IMR-90 (cell line): ENCODE measurements around the gene DNAJC19. TPM values are rescaled to one million over a fixed set of nuclear protein-coding genes. Genes with fewer than 3 reads are reported as not detected.

Experiments
- ATAC-seq: fragments of 200-7000 bp; cut with Tn5 transposase; 2 replicates; pipeline ENCODE4 v1.9.1; 2020; ENCODE audit warnings: low read depth, mild to moderate bottlenecking, moderate library complexity
- BruUV-seq: library from RNA; stranded (reverse); fragments of 400-500 nt; replicated peaks from 2 replicates; lab custom pipeline; 2021; lab: Mats Ljungman, UMichigan
- CTCF ChIA-PET: fragments of 300-600 bp; formaldehyde crosslinking; extraction: SDS; loops from one replicate; lab custom pipeline; 2021; ENCODE audit warnings: antibody characterized with exemption; lab: Yijun Ruan, JAX
- POLR2A ChIA-PET: fragments of 300-600 bp; sonication (Branson Sonifier 250); formaldehyde crosslinking; loops from one replicate; lab custom pipeline; 2022; ENCODE audit warnings: antibody characterized with exemption; ENCODE audit not compliant: unreplicated experiment; lab: Charles Lee
- DNase-seq: peaks from one replicate; pipeline ENCODE4 v3.0.0; 2013
- H2AFZ ChIP-seq: replicated peaks from 2 replicates; pipeline ENCODE3; 2013; ENCODE audit warnings: low read length, mild to moderate bottlenecking; ENCODE audit not compliant: poor library complexity
- H2AK5ac ChIP-seq: 2 replicates; pipeline ENCODE4 v1.6.1; 2013; ENCODE audit warnings: low read depth, low read length, inconsistent platforms
- H2AK9ac ChIP-seq: replicated peaks from 2 replicates; pipeline ENCODE3; 2013; ENCODE audit warnings: mild to moderate bottlenecking, low read depth, low read length, moderate library complexity; ENCODE audit not compliant: poor library complexity
- H2BK120ac ChIP-seq: 2 replicates; pipeline ENCODE4 v1.6.1; 2013; ENCODE audit warnings: low read depth, low read length, inconsistent platforms
- H2BK15ac ChIP-seq: 3 replicates; pipeline ENCODE4 v1.6.1; 2013; ENCODE audit warnings: low read depth, low read length, inconsistent platforms
- H2BK20ac ChIP-seq: 2 replicates; pipeline ENCODE4 v1.6.1; 2013; ENCODE audit warnings: low read depth, mild to moderate bottlenecking, inconsistent platforms, low read length, moderate library complexity
- H2BK5ac ChIP-seq: 2 replicates; pipeline ENCODE4 v1.6.1; 2013; ENCODE audit warnings: mild to moderate bottlenecking, low read depth, low read length, inconsistent platforms; ENCODE audit not compliant: poor library complexity, severe bottlenecking
- H3K14ac ChIP-seq: replicated peaks from 2 replicates; pipeline ENCODE4 v1.6.1; 2013; ENCODE audit warnings: low read depth, low read length, inconsistent platforms
- H3K18ac ChIP-seq: 2 replicates; pipeline ENCODE4 v1.6.1; 2013; ENCODE audit warnings: low read depth, low read length, control low read depth
- H3K23ac ChIP-seq: 2 replicates; pipeline ENCODE4 v1.6.1; 2013; ENCODE audit warnings: low read depth, low read length, inconsistent platforms
- H3K27ac ChIP-seq: 2 replicates; pipeline ENCODE4 v1.5.1; 2013; ENCODE audit warnings: mild to moderate bottlenecking, control low read depth, low read length; ENCODE audit not compliant: insufficient read depth
- H3K27me3 ChIP-seq: 2 replicates; pipeline ENCODE4 v1.6.1; 2013; ENCODE audit warnings: low read length; ENCODE audit not compliant: control insufficient read depth, insufficient read depth
- H3K36me3 ChIP-seq: 2 replicates; pipeline ENCODE4 v1.6.1; 2013; ENCODE audit warnings: low read length, mixed read lengths; ENCODE audit not compliant: control insufficient read depth, insufficient read depth
- H3K4ac ChIP-seq: 2 replicates; pipeline ENCODE4 v1.6.1; 2013; ENCODE audit warnings: low read depth, low read length, inconsistent platforms
- H3K4me1 ChIP-seq: 2 replicates; pipeline ENCODE4 v1.6.1; 2013; ENCODE audit warnings: low read length, mixed read lengths; ENCODE audit not compliant: control insufficient read depth, insufficient read depth
- H3K4me2 ChIP-seq: 2 replicates; pipeline ENCODE4 v1.6.1; 2013; ENCODE audit warnings: low read depth, mild to moderate bottlenecking, control low read depth, low read length, moderate library complexity
- H3K4me3 ChIP-seq: 2 replicates; pipeline ENCODE4 v1.5.1; 2013; ENCODE audit warnings: low read depth, mild to moderate bottlenecking, control low read depth, low read length, moderate library complexity; ENCODE audit not compliant: insufficient read depth
- H3K56ac ChIP-seq: 2 replicates; pipeline ENCODE4 v1.6.1; 2013; ENCODE audit warnings: low read length, inconsistent platforms; ENCODE audit not compliant: insufficient read depth; ENCODE audit errors: extremely low read depth
- H3K79me1 ChIP-seq, 2 experiments: 2 replicates each; pipeline ENCODE4 v1.6.1; 2013; ENCODE audit warnings: low read length in 2 of 2, inconsistent platforms in 1 of 2, low read depth in 1 of 2
- H3K9ac ChIP-seq: 2 replicates; pipeline ENCODE4 v1.6.1; 2013; ENCODE audit warnings: low read depth, low read length, control low read depth
- H3K9me1 ChIP-seq: 2 replicates; pipeline ENCODE4 v1.6.1; 2013; ENCODE audit warnings: low read length, inconsistent platforms; ENCODE audit not compliant: insufficient read depth
- H3K9me3 ChIP-seq: 2 replicates; pipeline ENCODE4 v1.6.1; 2013; ENCODE audit warnings: low read length; ENCODE audit not compliant: control insufficient read depth, insufficient read depth
- H4K20me1 ChIP-seq: 2 replicates; pipeline ENCODE4 v1.6.1; 2013; ENCODE audit warnings: low read length, inconsistent platforms; ENCODE audit not compliant: insufficient read depth
- H4K5ac ChIP-seq: 2 replicates; pipeline ENCODE4 v1.6.1; 2013; ENCODE audit warnings: mild to moderate bottlenecking, low read depth, low read length, control low read depth
- H4K8ac ChIP-seq, 2 experiments: 2 replicates each; pipeline ENCODE4 v1.6.1; 2013; ENCODE audit warnings: low read depth in 2 of 2, low read length in 2 of 2, control low read depth in 1 of 2, inconsistent platforms in 1 of 2
- H4K91ac ChIP-seq: 2 replicates; pipeline ENCODE4 v1.6.1; 2013; ENCODE audit warnings: low read depth, low read length, inconsistent platforms; ENCODE audit not compliant: insufficient read depth
- CEBPB ChIP-seq: IDR thresholded peaks from 2 replicates; pipeline ENCODE4 v1.6.1; 2012; ENCODE audit warnings: low read depth, low read length, improper control_type of control experiment
- CHD1 ChIP-seq: IDR thresholded peaks from 2 replicates; pipeline ENCODE4 v1.6.1; 2012; ENCODE audit warnings: low read depth, low read length, improper control_type of control experiment
- MAFK ChIP-seq: IDR thresholded peaks from 2 replicates; pipeline ENCODE4 v1.6.1; 2012; ENCODE audit warnings: low read depth, low read length, improper control_type of control experiment
- MAZ ChIP-seq: IDR thresholded peaks from 2 replicates; pipeline ENCODE4 v1.6.1; 2012; ENCODE audit warnings: low read depth, mild to moderate bottlenecking, low read length, improper control_type of control experiment, moderate library complexity, borderline replicate concordance
- RFX5 ChIP-seq: IDR thresholded peaks from 2 replicates; pipeline ENCODE4 v1.8.0; 2012; ENCODE audit warnings: low read depth, mild to moderate bottlenecking, low read length, moderate library complexity
- SMC3 ChIP-seq: fragments of 150-350 bp; IDR thresholded peaks from 2 replicates; pipeline ENCODE4 v1.6.1; 2016; ENCODE audit warnings: low read depth, mild to moderate bottlenecking, antibody characterized with exemption, low read length, moderate library complexity
- dilution Hi-C: fragments of 300-500 bp; cut with HindIII; formaldehyde crosslinking; loops from one replicate; pipeline ENCODE4 v1.14.3; 2018; ENCODE audit warnings: low sequenced_read_pairs; ENCODE audit not compliant: unreplicated experiment
- in situ Hi-C: fragments of 300-500 bp; cut with MboI; formaldehyde crosslinking; loops from 3 replicates; pipeline ENCODE4 v1.14.3; 2019; ENCODE audit warnings: low sequenced_read_pairs, inconsistent platforms, mixed read lengths
- intact Hi-C: fragments of 100-400 bp; cut with micrococcal nuclease; formaldehyde crosslinking; loops from 2 replicates; pipeline ENCODE4 v1.10.0; 2022
- polyA plus RNA-seq, 3 experiments: library from polyadenylated mRNA; depleted of rRNA; stranded (reverse); fragments of >200 nt; gene quantifications; 2 replicates each; pipeline ENCODE4 v1.2.3, GENCODE V29; 2012; ENCODE audit warnings: low replicate concordance in 1 of 3
- total RNA-seq: library from RNA; depleted of rRNA; stranded (reverse); fragments of >200 nt; gene quantifications from 2 replicates; pipeline ENCODE4 v1.2.3, GENCODE V29; 2012
- TF ChIP-seq, protein P1 (sequence below): fragments of 150-350 bp; IDR thresholded peaks from 2 replicates; pipeline ENCODE4 v1.6.1; 2017; ENCODE audit warnings: mild to moderate bottlenecking, antibody characterized with exemption, low read length, low read depth

The DNAJC19 gene
- total and polyA plus RNA-seq, 2 of the 4 experiments (the other 2 are of a cell fraction), result 16.0 to 39.4 TPM

DNA sequence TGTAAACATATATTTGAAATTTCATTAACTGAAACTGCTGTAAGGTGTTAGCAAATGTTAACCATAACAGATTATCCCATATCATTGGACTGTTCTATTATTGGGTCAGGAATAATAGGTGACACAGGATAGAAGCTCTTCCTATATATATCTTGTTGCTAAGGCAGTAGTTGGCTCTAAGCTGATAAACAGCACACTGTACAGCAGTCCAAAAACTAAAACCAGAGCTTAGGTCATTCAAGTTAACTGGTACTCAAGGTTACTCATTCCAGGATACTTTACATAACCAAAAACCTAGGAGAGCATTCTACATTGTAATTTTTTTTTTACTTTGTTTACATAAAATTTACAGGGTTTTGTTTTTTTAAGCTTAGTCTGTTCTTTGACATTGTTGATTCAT is 8.9 kb downstream of the DNAJC19 start:
- Histone ChIP-seq H2AK9ac (no peak overlapping the region), H3K27ac (no peak overlapping the region), H3K9me3 (no peaks in the 10 kb centered on the region), H4K5ac (no peak overlapping the region), H4K8ac (no peak overlapping the region), H4K91ac (no peak overlapping the region), H2BK120ac (no peak overlapping the region), H3K79me1 (no peaks in the 10 kb centered on the region; a peak in 1 of 4 replicates), H3K14ac (no peak overlapping the region), H2BK5ac (no peak overlapping the region), H2BK15ac (no peak overlapping the region), H2AK5ac (no peak overlapping the region), H3K4me1 (no peaks in the 10 kb centered on the region), H3K56ac (no peak overlapping the region), H3K36me3 (peaks cover 9% of the 10 kb centered on the region), H3K9me1 (no peaks in the 10 kb centered on the region), H3K27me3 (no peaks in the 10 kb centered on the region), H3K4me3 (no peak overlapping the region), H3K9ac (no peak overlapping the region), H4K20me1 (no peaks in the 10 kb centered on the region), H3K4ac (no peak overlapping the region), H3K23ac (no peak overlapping the region), H2AFZ (no peak overlapping the region), H3K4me2 (no peak overlapping the region), H3K18ac (no peak overlapping the region), H2BK20ac (no peak overlapping the region)
- intact Hi-C loops, result loop anchor here (10.0 kb wide), 1 partner anchor 1704 kb away; no protein-coding TSS in a partner anchor
- CTCF ChIA-PET, result interaction anchor here (0.6 kb wide), 1 partner anchor 1210 kb away, joined by 4 read pairs; no protein-coding TSS in a partner anchor
- TF ChIP-seq CEBPB (no peak), RFX5 (no peak), CHD1 (no peak), MAFK (no peak), SMC3 (no peak), MAZ (no peak)
- TF ChIP-seq, protein P1, sequence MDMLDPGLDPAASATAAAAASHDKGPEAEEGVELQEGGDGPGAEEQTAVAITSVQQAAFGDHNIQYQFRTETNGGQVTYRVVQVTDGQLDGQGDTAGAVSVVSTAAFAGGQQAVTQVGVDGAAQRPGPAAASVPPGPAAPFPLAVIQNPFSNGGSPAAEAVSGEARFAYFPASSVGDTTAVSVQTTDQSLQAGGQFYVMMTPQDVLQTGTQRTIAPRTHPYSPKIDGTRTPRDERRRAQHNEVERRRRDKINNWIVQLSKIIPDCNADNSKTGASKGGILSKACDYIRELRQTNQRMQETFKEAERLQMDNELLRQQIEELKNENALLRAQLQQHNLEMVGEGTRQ, result no peak
- POLR2A ChIA-PET, result interaction anchor here (0.7 kb wide), 1 partner anchor 10 kb away, joined by 4 read pairs; no protein-coding TSS in a partner anchor
- DNase-seq (peak; percentile 64), ATAC-seq (peak; percentile 71; the same call in 1 of the 2 replicates)
- BruUV-seq, result no TSS peak
- dilution Hi-C loops, result no loop called here
- in situ Hi-C loops, result no loop called here
